Stimulated activated CD4-positive, alpha-beta T cell treated with anti-CD3 and anti-CD28 coated beads, Interleukin-1b, Interleukin-23, amount 100 ng/mL, for 4 hours (primary cell): ENCODE results near the gene USP32.
"Not testable (repeated sequence)": the region's sequence is repeated elsewhere in the genome, so short reads cannot be mapped to it uniquely, and the experiment has no call there.

Source experiments
- DNase-seq, 2 donors: peaks; one replicate each; pipeline ENCODE4 v3.0.0-alpha.2; 2020; ENCODE audit warnings: low read depth in 2 of 2

The USP32 gene, protein sequence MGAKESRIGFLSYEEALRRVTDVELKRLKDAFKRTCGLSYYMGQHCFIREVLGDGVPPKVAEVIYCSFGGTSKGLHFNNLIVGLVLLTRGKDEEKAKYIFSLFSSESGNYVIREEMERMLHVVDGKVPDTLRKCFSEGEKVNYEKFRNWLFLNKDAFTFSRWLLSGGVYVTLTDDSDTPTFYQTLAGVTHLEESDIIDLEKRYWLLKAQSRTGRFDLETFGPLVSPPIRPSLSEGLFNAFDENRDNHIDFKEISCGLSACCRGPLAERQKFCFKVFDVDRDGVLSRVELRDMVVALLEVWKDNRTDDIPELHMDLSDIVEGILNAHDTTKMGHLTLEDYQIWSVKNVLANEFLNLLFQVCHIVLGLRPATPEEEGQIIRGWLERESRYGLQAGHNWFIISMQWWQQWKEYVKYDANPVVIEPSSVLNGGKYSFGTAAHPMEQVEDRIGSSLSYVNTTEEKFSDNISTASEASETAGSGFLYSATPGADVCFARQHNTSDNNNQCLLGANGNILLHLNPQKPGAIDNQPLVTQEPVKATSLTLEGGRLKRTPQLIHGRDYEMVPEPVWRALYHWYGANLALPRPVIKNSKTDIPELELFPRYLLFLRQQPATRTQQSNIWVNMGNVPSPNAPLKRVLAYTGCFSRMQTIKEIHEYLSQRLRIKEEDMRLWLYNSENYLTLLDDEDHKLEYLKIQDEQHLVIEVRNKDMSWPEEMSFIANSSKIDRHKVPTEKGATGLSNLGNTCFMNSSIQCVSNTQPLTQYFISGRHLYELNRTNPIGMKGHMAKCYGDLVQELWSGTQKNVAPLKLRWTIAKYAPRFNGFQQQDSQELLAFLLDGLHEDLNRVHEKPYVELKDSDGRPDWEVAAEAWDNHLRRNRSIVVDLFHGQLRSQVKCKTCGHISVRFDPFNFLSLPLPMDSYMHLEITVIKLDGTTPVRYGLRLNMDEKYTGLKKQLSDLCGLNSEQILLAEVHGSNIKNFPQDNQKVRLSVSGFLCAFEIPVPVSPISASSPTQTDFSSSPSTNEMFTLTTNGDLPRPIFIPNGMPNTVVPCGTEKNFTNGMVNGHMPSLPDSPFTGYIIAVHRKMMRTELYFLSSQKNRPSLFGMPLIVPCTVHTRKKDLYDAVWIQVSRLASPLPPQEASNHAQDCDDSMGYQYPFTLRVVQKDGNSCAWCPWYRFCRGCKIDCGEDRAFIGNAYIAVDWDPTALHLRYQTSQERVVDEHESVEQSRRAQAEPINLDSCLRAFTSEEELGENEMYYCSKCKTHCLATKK (N-terminal part only)

GRCh38 chr17:60392042-60392844 is at the start of gene USP32:
Gene USP32 (minus strand): TSS chr17:60392133. CDS start chr17:60391939, 194 bp downstream.
- peak; percentile 99 for DNase-seq

DNA sequence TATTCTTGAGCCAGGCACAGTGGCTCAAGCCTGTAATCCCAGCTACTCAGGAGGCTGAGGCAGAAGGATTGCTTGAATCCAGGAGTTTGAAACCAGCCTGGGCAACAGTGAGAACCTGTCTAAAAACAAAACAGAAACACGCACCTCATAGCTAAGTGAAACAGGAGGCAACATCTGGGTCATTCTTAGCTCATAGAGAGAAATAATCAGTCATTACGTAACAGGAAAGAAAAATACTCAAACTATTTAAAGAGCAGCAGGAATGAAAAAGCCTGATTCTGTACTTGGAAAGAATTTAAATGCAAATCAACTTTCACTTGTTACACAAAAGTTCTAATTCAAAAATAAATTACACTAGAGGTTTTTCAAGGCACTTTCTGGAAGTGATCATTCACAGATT is 47.6 kb upstream of the USP32 start:
- no peak for DNase-seq

DNA sequence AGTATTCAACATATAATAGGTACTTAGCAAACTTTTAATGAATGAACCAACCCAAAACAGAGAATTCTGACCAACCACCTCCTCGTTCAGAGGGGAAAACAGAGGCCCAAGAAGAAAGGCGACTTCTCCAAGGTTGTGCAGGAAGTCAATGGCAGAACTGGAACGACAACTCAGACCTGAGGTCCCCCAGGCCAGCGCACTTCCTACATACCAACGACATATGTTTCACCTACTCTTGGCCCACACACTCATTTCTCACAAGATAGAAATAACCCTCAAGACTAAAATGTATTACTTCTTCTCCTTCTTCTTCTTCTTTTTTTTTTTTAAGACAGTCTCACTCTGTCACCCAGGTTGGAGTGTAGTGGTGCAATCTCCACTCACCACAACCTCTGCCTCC is 44.7 kb upstream of the USP32 start:
- no peak for DNase-seq

GRCh38 chr17:60435244-60436167 is 43.6 kb upstream of the USP32 start:
- DNase-seq: peak; percentile 21 to 50

DNA sequence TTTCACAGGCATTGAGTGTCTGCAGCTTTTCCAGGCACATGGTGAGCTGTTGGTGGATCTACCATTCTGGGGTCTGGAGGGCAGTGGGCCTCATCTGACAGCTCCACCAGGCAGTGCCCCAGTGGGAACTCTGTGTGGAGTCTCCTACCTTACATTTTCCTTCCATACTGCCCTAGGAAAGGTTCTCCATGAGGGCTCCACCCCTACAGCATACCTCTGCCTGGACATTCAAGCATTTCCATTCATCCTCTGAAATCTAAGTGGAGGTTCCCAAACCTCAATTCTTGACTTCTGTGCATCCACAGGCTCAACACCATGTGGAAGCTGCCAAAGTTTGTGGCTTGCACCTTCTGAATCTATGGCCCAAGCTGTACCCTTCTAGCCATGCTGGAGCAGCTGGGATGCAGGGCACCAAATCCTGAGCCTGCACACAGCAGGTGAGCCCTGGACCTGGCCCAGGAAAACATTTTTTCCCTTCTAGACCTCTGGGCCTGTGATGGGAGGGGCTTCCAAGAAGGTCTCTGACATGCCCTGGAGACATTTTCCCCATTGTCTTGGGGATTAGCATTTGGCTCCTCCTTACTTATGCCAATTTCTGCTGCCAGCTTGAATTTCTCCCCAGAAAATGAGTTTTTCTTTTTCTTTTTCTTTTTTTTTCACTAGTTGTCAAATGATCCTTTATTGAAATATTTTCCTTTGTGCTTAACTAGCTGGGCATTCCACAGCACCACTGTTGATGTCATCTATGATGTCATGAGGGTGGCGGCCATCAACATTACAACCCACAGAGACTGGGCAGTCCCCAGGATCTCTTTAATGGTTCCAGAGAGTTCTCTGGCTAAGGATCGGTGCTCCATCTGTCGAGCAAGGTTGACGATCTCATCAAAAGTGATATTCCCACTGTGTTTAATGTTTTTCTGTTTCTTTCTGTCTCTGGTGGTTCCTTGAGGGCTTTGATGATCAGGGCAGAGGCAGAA is 41.4 kb upstream of the USP32 start:
- DNase-seq: not testable (repeated sequence)

DNA sequence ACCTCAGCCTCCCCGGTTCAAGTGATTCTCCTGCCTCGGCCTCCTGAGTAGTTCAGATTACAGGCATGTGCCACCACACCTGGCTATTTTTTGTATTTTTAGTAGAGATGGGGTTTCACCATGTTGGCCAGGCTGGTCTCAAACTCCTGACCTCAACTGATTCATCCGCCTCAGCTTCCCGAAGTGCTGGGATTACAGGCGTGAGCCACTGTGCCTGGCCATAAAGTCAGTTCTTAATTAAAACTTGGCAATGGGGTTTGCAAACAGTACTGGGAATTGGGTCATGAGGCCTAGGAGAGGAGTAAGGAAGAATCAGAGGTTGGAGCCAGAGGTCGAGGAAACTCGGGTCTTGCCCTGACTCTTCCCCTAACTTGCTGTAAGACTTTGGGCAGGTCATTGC is 38.6 kb upstream of the USP32 start:
- DNase-seq: not testable (repeated sequence)

GRCh38 chr17:60428491-60428890 is 36.6 kb upstream of the USP32 start:
- DNase-seq: not testable (repeated sequence)

DNA sequence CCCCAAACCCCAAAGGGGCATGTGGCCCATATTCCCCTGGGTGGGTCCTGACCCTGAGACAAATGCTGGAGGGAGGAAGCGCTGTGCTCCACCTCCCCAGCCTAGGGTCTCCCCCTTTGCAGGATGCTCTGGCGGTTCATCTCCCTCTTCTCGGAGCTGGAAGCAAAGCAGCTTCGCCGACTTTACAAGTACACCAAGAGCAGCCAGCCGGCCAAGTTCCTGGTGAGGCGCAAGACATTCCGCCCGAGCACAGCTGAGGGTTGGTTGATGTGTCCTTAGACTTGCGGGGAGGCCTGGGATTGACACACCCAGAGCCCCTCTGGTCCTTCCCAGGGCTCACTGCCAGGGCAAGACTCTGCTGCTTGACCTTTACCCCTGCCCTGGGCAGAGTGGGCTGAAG is 34.7 kb upstream of the USP32 start:
- no peak for DNase-seq

DNA sequence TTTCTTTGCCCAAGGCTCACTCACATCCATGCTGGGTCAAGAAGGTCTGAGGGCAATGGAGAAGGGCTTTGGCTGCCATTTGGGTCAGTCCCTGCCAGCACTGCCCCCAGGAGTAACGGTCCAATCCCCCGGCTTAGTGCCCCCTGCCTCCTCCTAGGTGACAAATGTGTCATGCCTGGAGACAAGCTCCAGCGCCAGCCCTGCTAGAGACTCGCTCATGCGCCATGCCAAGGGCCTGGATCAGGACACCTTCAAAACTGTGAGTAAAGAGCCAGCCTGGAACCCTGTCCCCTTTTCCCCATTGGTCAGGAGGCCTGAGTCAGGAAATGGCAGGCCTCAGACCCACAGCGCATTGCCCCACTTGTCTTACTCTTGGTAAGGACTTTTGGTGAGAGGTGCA is 33.7 kb upstream of the USP32 start:
- no peak for DNase-seq

DNA sequence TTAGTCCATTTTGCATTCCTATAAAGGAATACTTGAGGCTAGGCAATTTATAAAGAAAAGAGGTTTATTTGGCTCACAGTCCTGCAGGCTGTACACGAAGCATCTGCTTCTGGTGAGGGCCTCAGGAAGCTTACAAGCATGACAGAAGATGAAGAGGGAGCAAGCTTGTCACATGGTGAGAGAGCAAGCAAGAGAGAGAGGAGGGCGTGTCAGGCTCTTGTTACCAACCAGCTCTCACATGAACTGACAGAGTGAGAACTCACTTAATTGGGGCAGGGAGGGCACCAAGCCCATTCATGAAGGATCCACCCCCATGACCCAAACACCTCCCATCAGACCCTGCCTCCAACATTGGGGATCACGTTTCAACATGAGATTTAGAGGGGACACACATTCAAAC is 31.9 kb upstream of the USP32 start:
- DNase-seq: no peak

GRCh38 chr17:60422162-60422665 is 30.3 kb upstream of the USP32 start, which contains the start of gene CHCT1:
Gene CHCT1 (plus strand): TSS chr17:60422489. CDS start chr17:60422593, 104 bp downstream.
- no peak for DNase-seq

GRCh38 chr17:60421273-60422161 is 29.6 kb upstream of the USP32 start:
- peak; percentile 67 to 72 for DNase-seq

- DNase-seq: not testable (repeated sequence)
Observed at GRCh38 chr17:60419875-60420274, 27.9 kb upstream of the USP32 start.

DNA sequence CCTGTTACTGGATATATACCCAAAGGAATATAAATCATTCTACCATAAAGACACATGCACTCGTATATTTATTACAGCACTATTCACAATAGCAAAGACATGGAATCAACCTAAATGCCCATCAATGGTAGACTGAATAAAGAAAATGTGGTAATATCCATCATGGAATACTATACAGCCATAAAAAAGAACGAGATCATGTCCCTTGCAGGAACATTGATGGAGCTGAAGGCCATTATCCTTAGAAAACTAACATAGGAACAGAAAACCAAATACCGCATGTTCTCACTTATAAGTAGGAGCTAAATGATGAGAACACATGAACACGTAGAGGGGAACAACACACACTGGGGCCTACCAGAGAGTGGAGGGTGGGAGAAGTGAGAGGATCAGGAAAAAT is 27.1 kb upstream of the USP32 start:
- not testable (repeated sequence) for DNase-seq

- DNase-seq: no peak
Observed at GRCh38 chr17:60416368-60416925, 24.5 kb upstream of the USP32 start.

DNA sequence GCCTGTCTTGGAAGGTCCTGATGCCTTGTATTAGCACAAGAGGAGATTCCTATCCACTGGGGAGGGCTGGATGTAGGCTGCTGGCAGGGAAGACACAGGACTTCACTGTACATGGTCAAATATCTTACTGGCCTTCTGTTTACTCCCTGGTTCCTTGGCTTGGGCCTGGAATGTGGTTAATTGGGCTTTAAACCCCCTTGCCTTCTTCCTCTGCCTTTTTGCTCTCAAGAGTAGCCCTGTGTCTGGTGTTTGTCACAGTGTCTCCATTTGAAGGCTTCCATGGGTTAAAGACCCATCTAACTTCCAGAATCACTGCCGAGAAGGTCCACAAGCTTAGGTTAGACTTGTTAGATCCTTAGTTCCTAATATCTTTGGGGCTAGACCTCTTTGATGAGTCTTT is 23.2 kb upstream of the USP32 start:
- DNase-seq: no peak

DNA sequence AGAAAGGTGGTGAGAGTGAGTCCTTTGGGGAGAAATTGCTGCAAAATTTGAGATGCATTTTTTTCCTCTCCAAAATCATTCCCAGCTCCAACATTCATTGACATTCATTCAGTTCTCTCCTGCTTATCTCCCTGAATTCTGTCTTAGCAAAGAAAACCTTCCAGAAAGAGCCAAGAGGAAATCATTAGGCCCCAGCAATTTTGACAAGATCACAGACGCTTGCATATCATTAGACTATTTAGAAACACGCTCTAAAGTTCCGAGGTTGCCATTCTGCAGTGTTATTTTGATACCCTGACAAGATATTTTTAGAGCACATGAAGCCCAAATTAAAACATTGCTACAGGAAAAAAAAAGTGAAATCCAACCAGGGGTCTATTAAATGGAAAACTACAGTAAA is 20.8 kb upstream of the USP32 start:
- DNase-seq: no peak
